ENCODE results near the gene C17orf107. TPM values are rescaled to one million over a fixed set of nuclear protein-coding genes. Genes with fewer than 3 reads are reported as not detected.

The C17orf107 gene
- polyA plus RNA-seq, 1 donor (not counting 4 experiments of a cell fraction or from before 2014, with no cell fraction given) = 0.33 TPM

DNA sequence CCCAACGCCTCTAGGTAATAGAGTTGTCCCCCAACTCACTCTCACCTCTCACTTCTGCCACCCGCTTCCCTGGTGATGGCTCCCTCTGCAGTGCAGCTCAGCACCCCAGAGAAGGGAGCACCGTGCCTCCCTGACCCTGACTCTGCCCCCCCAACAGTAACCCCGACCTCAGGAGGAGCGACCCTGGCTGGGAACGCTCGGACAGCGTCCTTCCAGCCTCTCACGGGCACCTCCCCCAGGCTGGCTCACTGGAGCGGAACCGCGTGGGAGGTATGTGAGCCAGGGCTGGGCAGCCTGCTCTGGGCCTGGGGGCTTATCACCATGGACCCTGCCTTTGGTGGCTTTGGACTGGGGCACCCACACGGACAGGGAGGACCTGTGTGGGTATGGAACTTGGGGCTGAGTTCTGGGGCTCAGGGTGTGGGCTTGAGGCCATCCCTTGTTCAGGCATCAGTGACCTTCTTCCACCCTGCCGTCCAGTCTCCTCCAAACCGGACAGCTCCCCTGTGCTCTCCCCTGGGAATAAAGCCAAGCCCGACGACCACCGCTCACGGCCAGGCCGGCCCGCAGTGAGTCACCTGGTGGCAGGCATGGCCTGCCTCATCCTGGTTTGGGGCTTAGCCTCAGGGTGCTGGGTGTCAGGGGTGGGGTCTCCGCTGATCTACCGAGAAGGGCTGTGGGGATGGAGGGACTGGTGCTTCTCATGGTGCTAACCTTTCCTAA lies 6.7 kb upstream of the C17orf107 start:
- FAIRE-seq = no peak
- no peak for DNase-seq (ENCODE audit: low read depth, low spot score)
- dilution Hi-C loops (cut with MboI; ENCODE audit: extremely low pct_ligation_motif_present, low sequenced_read_pairs) = no loop called here

DNA sequence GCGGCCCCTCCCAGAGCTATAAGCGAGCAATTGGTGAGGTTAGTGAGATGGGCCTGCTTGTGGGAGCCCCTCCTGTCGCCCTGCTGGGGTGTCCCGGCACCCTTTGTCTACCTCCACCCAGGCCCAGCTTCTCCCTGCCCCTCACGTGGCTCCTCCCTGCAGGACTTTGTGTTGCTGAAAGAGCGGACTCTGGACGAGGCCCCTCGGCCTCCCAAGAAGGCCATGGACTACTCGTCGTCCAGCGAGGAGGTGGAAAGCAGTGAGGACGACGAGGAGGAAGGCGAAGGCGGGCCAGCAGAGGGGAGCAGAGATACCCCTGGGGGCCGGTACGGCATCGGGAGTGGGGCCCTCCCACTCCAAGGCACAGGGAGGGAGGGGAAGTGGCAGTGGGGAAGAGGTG lies 6.1 kb upstream of the C17orf107 start:
- no peak for FAIRE-seq
- no peaks in the 10 kb centered on the region for H3K9me1 ChIP-seq (ENCODE audit: control insufficient read depth, extremely low read depth, insufficient read depth, low read length)
- dilution Hi-C loops (cut with MboI; ENCODE audit: extremely low pct_ligation_motif_present, low sequenced_read_pairs) = no loop called here
- no peak for DNase-seq (ENCODE audit: low read depth, low spot score)
- H4K20me1 ChIP-seq (ENCODE audit: control insufficient read depth, extremely low read depth, insufficient read depth, low read length) = peaks cover 10% of the 10 kb centered on the region
- H3K9me3 ChIP-seq (ENCODE audit: control insufficient read depth, low read depth, low read length) = no peaks in the 10 kb centered on the region
- no peaks in the 10 kb centered on the region for H3K79me2 ChIP-seq (ENCODE audit: control insufficient read depth, insufficient read depth, low read length)
- no peak overlapping the region for H3K4me3 ChIP-seq (ENCODE audit: control insufficient read depth in 2 of 3, extremely low read depth in 1 of 3, insufficient read depth in 2 of 3, low read depth in 1 of 3, low read length in 3 of 3)
- no peaks in the 10 kb centered on the region for H3K27me3 ChIP-seq (ENCODE audit: control insufficient read depth, extremely low read depth, insufficient read depth, low read length)
- TF ChIP-seq, protein P1, sequence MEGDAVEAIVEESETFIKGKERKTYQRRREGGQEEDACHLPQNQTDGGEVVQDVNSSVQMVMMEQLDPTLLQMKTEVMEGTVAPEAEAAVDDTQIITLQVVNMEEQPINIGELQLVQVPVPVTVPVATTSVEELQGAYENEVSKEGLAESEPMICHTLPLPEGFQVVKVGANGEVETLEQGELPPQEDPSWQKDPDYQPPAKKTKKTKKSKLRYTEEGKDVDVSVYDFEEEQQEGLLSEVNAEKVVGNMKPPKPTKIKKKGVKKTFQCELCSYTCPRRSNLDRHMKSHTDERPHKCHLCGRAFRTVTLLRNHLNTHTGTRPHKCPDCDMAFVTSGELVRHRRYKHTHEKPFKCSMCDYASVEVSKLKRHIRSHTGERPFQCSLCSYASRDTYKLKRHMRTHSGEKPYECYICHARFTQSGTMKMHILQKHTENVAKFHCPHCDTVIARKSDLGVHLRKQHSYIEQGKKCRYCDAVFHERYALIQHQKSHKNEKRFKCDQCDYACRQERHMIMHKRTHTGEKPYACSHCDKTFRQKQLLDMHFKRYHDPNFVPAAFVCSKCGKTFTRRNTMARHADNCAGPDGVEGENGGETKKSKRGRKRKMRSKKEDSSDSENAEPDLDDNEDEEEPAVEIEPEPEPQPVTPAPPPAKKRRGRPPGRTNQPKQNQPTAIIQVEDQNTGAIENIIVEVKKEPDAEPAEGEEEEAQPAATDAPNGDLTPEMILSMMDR (optimal IDR thresholded peaks at IDR 0.05 in 1 of 3, IDR thresholded peaks at IDR 0.05 in 1 of 3, conservative IDR thresholded peaks at IDR 0.05 in 1 of 3; ENCODE audit: extremely low read depth in 1 of 3, insufficient read depth in 2 of 3, low read length in 3 of 3) = no peak
- no peak for TF ChIP-seq EZH2 (IDR thresholded peaks at IDR 0.05; ENCODE audit: low read length)
- H3K4me2 ChIP-seq (ENCODE audit: control insufficient read depth, extremely low read depth, insufficient read depth, low read depth, low read length) = no peak overlapping the region
- H3K27ac ChIP-seq (ENCODE audit: control insufficient read depth, insufficient read depth, low read length) = no peak overlapping the region
- peaks cover 54 to 55% of the 10 kb centered on the region in 2 experiments for H3K36me3 ChIP-seq (ENCODE audit: control insufficient read depth in 2 of 2, extremely low read depth in 1 of 2, insufficient read depth in 2 of 2, low read length in 2 of 2)
- no peak overlapping the region for H3K9ac ChIP-seq (ENCODE audit: control insufficient read depth, extremely low read depth, insufficient read depth, low read length)
- no peaks in the 10 kb centered on the region for H3K4me1 ChIP-seq (ENCODE audit: control insufficient read depth, extremely low read depth, insufficient read depth, low read length)
- no peak overlapping the region for H2AFZ ChIP-seq (ENCODE audit: control insufficient read depth, low read length)

More for the DNA sequence above, 6.7 kb upstream of the C17orf107 start:
- Histone ChIP-seq H3K27me3 (ENCODE audit: control insufficient read depth, extremely low read depth, insufficient read depth, low read length) (no peaks in the 10 kb centered on the region), H2AFZ (ENCODE audit: control insufficient read depth, low read length) (no peak overlapping the region), H3K4me2 (ENCODE audit: control insufficient read depth, extremely low read depth, insufficient read depth, low read depth, low read length) (no peak overlapping the region), H3K9ac (ENCODE audit: control insufficient read depth, extremely low read depth, insufficient read depth, low read length) (no peak overlapping the region), H4K20me1 (ENCODE audit: control insufficient read depth, extremely low read depth, insufficient read depth, low read length) (peaks cover 10% of the 10 kb centered on the region), H3K79me2 (ENCODE audit: control insufficient read depth, insufficient read depth, low read length) (no peaks in the 10 kb centered on the region), H3K9me1 (ENCODE audit: control insufficient read depth, extremely low read depth, insufficient read depth, low read length) (no peaks in the 10 kb centered on the region), H3K36me3 (ENCODE audit: control insufficient read depth in 2 of 2, extremely low read depth in 1 of 2, insufficient read depth in 2 of 2, low read length in 2 of 2) (peaks cover 57 to 59% of the 10 kb centered on the region in 2 experiments), H3K4me3 (ENCODE audit: control insufficient read depth in 2 of 3, extremely low read depth in 1 of 3, insufficient read depth in 2 of 3, low read depth in 1 of 3, low read length in 3 of 3) (no peak overlapping the region), H3K27ac (ENCODE audit: control insufficient read depth, insufficient read depth, low read length) (no peak overlapping the region), H3K9me3 (ENCODE audit: control insufficient read depth, low read depth, low read length) (no peaks in the 10 kb centered on the region), H3K4me1 (ENCODE audit: control insufficient read depth, extremely low read depth, insufficient read depth, low read length) (no peaks in the 10 kb centered on the region)
- TF ChIP-seq, protein P1 (optimal IDR thresholded peaks at IDR 0.05 in 1 of 3, IDR thresholded peaks at IDR 0.05 in 1 of 3, conservative IDR thresholded peaks at IDR 0.05 in 1 of 3; ENCODE audit: extremely low read depth in 1 of 3, insufficient read depth in 2 of 3, low read length in 3 of 3) = no peak
- TF ChIP-seq EZH2 (IDR thresholded peaks at IDR 0.05; ENCODE audit: low read length) = no peak

Data from keratinocyte (primary cell).